Uterus (tissue), 2 donors: ENCODE measurements around the gene CDH13.

ENCODE experiments used
- POLR2A ChIP-seq, 2 donors: fragments of 450-650 bp; IDR thresholded peaks; one replicate each; pipeline ENCODE4 v1.6.1; 2016; ENCODE audit warnings: antibody characterized with exemption in 2 of 2, mild to moderate bottlenecking in 1 of 2, moderate library complexity in 1 of 2
- TF ChIP-seq, protein P1 (sequence below), 4 experiments: fragments of 200-600 bp in 2 of 4; fragments of 450-650 bp in 2 of 4; sonication (generic) in 2 of 4; IDR thresholded peaks; one replicate each; pipeline ENCODE4 v1.5.1; 2016 to 2019; ENCODE audit warnings: antibody characterized with exemption in 4 of 4, mild to moderate bottlenecking in 2 of 4, moderate library complexity in 1 of 4

DNA sequence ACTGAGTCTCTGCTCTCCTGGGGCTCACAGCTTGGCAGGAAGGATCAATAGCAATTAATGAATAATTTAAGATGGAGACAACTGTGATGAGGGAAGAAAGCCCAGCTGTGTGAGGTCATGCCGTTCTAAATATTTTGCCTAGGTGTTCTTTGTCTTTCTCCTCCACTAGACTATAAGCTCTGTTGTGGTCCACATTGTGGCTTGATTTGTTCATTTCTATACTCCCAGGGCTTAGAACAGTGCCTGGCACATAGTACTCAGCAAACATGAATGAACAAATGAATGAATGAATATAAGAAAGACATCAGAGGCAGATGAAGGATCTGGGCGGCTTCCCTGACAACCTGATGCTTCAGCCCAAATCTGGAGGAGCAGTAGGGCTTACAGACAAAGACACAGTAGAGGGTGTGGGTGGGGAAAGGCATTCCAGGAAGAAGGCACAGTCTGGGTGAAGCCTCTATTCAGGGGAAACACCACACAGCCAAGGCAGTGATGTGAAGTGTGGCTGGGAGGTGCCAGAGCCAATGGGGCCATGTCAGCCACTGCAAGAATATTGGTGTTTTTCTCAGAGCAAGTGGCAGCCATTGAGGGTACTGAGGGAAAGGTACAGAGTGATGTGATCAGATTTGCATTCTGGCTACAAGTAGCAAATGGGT, 8.3 kb downstream of the CDH13 start:
- no peak for TF ChIP-seq POLR2A (IDR thresholded peaks at IDR 0.05)
- TF ChIP-seq, protein P1, sequence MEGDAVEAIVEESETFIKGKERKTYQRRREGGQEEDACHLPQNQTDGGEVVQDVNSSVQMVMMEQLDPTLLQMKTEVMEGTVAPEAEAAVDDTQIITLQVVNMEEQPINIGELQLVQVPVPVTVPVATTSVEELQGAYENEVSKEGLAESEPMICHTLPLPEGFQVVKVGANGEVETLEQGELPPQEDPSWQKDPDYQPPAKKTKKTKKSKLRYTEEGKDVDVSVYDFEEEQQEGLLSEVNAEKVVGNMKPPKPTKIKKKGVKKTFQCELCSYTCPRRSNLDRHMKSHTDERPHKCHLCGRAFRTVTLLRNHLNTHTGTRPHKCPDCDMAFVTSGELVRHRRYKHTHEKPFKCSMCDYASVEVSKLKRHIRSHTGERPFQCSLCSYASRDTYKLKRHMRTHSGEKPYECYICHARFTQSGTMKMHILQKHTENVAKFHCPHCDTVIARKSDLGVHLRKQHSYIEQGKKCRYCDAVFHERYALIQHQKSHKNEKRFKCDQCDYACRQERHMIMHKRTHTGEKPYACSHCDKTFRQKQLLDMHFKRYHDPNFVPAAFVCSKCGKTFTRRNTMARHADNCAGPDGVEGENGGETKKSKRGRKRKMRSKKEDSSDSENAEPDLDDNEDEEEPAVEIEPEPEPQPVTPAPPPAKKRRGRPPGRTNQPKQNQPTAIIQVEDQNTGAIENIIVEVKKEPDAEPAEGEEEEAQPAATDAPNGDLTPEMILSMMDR (IDR thresholded peaks at IDR 0.05), result no peak
